Smooth muscle cell (in vitro differentiated cells): Measurements from ENCODE around the gene ZNF705A. TPM values are rescaled to one million over a fixed set of nuclear protein-coding genes. Genes with fewer than 3 reads are reported as not detected.
"Not testable (repeated sequence)": the region's sequence is repeated elsewhere in the genome, so short reads cannot be mapped to it uniquely, and the experiment has no call there.

Source experiments
- DNase-seq: peaks from one replicate; lab custom pipeline; 2025; ENCODE audit not compliant: unreplicated experiment; lab: John Stamatoyannopoulos, UW
- H2AFZ ChIP-seq: fragments of 200-600 bp; sonication (generic); 2 replicates; pipeline ENCODE4 v1.6.0; 2016; ENCODE audit warnings: antibody characterized with exemption, low read depth, mild to moderate bottlenecking
- H3F3A ChIP-seq: fragments of 200-600 bp; sonication (generic); 2 replicates; pipeline ENCODE4 v1.6.0; 2017; ENCODE audit warnings: antibody characterized with exemption, low read depth
- H3K27ac ChIP-seq: fragments of 200-600 bp; sonication (generic); 2 replicates; pipeline ENCODE4 v1.5.1; 2016; ENCODE audit warnings: low read depth, mild to moderate bottlenecking
- H3K27me3 ChIP-seq: fragments of 200-600 bp; sonication (generic); 2 replicates; pipeline ENCODE4 v1.6.1; 2016; ENCODE audit warnings: low read depth, mild to moderate bottlenecking
- H3K36me3 ChIP-seq: fragments of 200-600 bp; sonication (generic); 2 replicates; pipeline ENCODE4 v1.5.1; 2016; ENCODE audit warnings: low read depth
- H3K4me1 ChIP-seq: fragments of 200-600 bp; sonication (generic); 2 replicates; pipeline ENCODE4 v1.5.1; 2016; ENCODE audit warnings: low read depth
- H3K4me2 ChIP-seq: fragments of 200-600 bp; sonication (generic); 2 replicates; pipeline ENCODE4 v1.6.0; 2016; ENCODE audit warnings: mild to moderate bottlenecking
- H3K4me3 ChIP-seq: fragments of 200-600 bp; sonication (generic); 2 replicates; pipeline ENCODE4 v1.5.1; 2016; ENCODE audit warnings: mild to moderate bottlenecking
- H3K79me2 ChIP-seq: fragments of 200-600 bp; sonication (generic); 2 replicates; pipeline ENCODE4 v1.6.0; 2016; ENCODE audit warnings: low read depth, mild to moderate bottlenecking
- H3K9ac ChIP-seq: fragments of 200-600 bp; sonication (generic); 2 replicates; pipeline ENCODE4 v1.6.0; 2016; ENCODE audit warnings: low read depth
- H3K9me3 ChIP-seq: fragments of 200-600 bp; sonication (generic); replicated peaks from 2 replicates; pipeline ENCODE4 v1.5.1; 2016; ENCODE audit warnings: low read depth
- H4K20me1 ChIP-seq: fragments of 200-600 bp; sonication (generic); 2 replicates; pipeline ENCODE4 v1.6.0; 2016; ENCODE audit warnings: low read depth
- WGBS: methylation state at CpG from one replicate; pipeline ENCODE4 v1.1.7; 2016; ENCODE audit warnings: low lambda C conversion rate; 5-methylcytosine and 5-hydroxymethylcytosine counted together
- polyA plus RNA-seq: library from polyadenylated mRNA; unstranded; fragments of >200 nt; fragmentation: Nextera tagmentation; extraction: Ambion mirVana; gene quantifications from 2 replicates; pipeline ENCODE4 v1.2.1, GENCODE V29; 2016
- total RNA-seq: library from RNA; depleted of rRNA; stranded (reverse); fragments of >200 nt; gene quantifications from 2 replicates; pipeline ENCODE4 v1.2.3, GENCODE V29; 2014
- TF ChIP-seq, protein P1 (sequence below): fragments of 200-600 bp; sonication (generic); IDR thresholded peaks from 2 replicates; pipeline ENCODE4 v1.5.1; 2017; ENCODE audit warnings: borderline replicate concordance, mild to moderate bottlenecking, antibody characterized with exemption; ENCODE audit not compliant: insufficient read depth, poor library complexity, severe bottlenecking

ZNF705A gene
- total and polyA plus RNA-seq, 2 experiments from 2014 or later = 0.04 TPM; not detected in 1

DNA sequence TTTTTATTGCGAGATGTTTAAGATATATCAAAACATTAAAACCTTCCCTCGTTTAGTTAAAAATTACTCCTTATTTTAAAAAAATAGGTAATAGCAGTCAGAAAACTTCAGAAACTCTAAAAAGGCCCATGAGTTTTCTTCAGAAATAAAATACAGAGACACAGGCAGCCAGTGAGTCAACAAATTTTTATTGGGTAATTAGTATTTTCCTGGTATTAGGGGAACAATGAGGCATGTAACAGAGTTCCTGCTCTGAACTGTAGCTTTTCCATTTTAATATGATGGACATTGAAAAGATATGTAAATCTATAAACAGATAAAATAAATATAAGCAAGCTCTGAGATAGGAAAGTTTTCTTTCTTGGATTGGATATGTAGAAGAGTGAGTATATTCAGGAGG lies 399 bp upstream of the ZNF705A start:
- Histone ChIP-seq H3K4me1 (peaks cover 15% of the 10 kb centered on the region), H3K27me3 (no peaks in the 10 kb centered on the region), H3K36me3 (no peaks in the 10 kb centered on the region), H3K4me3 (no peak overlapping the region), H3K9ac (peak overlapping the region; percentile 77), H3K79me2 (no peaks in the 10 kb centered on the region), H3K27ac (peak overlapping the region; percentile 94), H3F3A (no peaks in the 10 kb centered on the region), H3K4me2 (peak overlapping the region; percentile 58), H3K9me3 (no peaks in the 10 kb centered on the region), H2AFZ (peak overlapping the region; percentile 64), H4K20me1 (no peaks in the 10 kb centered on the region)
- 90% methylated on average over 2 of the region's 2 CpGs for WGBS
- TF ChIP-seq, protein P1, sequence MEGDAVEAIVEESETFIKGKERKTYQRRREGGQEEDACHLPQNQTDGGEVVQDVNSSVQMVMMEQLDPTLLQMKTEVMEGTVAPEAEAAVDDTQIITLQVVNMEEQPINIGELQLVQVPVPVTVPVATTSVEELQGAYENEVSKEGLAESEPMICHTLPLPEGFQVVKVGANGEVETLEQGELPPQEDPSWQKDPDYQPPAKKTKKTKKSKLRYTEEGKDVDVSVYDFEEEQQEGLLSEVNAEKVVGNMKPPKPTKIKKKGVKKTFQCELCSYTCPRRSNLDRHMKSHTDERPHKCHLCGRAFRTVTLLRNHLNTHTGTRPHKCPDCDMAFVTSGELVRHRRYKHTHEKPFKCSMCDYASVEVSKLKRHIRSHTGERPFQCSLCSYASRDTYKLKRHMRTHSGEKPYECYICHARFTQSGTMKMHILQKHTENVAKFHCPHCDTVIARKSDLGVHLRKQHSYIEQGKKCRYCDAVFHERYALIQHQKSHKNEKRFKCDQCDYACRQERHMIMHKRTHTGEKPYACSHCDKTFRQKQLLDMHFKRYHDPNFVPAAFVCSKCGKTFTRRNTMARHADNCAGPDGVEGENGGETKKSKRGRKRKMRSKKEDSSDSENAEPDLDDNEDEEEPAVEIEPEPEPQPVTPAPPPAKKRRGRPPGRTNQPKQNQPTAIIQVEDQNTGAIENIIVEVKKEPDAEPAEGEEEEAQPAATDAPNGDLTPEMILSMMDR = no peak
- no peak for DNase-seq

- Histone ChIP-seq H3K27ac (peak overlapping the region; percentile 94), H3K9me3 (no peaks in the 10 kb centered on the region), H3K4me1 (peaks cover 15% of the 10 kb centered on the region), H3K36me3 (no peaks in the 10 kb centered on the region), H3K79me2 (no peaks in the 10 kb centered on the region), H3F3A (no peaks in the 10 kb centered on the region), H4K20me1 (no peaks in the 10 kb centered on the region), H3K27me3 (no peaks in the 10 kb centered on the region), H3K4me3 (no peak overlapping the region), H2AFZ (peak overlapping the region; percentile 64), H3K9ac (peak overlapping the region; percentile 63), H3K4me2 (peak overlapping the region; percentile 58)
- DNase-seq = no peak
- TF ChIP-seq, protein P1 = no peak
Observed at GRCh38 chr12:8157484-8158198, 826 bp downstream of the ZNF705A start.

- H3K4me3 ChIP-seq, H2AFZ ChIP-seq, H3K27ac ChIP-seq, H3K79me2 ChIP-seq, H3K4me1 ChIP-seq, H3F3A ChIP-seq, H3K9me3 ChIP-seq, H3K36me3 ChIP-seq, H3K4me2 ChIP-seq, H3K27me3 ChIP-seq, H4K20me1 ChIP-seq, H3K9ac ChIP-seq, DNase-seq: not testable (repeated sequence)
- 92% methylated on average over 2 of the region's 2 CpGs for WGBS
Observed at GRCh38 chr12:8172911-8173310, 16.1 kb downstream of the ZNF705A start.

GRCh38 chr12:8179989-8180585 lies 23.3 kb downstream of the ZNF705A start:
- Histone ChIP-seq H3K9ac (peak overlapping the region; percentile 51), H3K4me3 (peak overlapping the region; percentile 78), H2AFZ (peak overlapping the region; percentile 90), H3K4me2 (peak overlapping the region; percentile 84)
- H3K4me1 ChIP-seq, H3K79me2 ChIP-seq, H3K36me3 ChIP-seq, H3K27ac ChIP-seq, H3F3A ChIP-seq, H3K27me3 ChIP-seq, H3K9me3 ChIP-seq, H4K20me1 ChIP-seq: not testable (repeated sequence)
- 1% methylated on average over 31 of the region's 43 CpGs for WGBS
- peak; percentile 33 for DNase-seq
- TF ChIP-seq, protein P1 = peak; percentile 61

GRCh38 chr12:8181271-8181670 lies 24.5 kb downstream of the ZNF705A start:
- not testable (repeated sequence) for H3K9me3 ChIP-seq, H3K9ac ChIP-seq, H2AFZ ChIP-seq, H3K27me3 ChIP-seq, H3K4me1 ChIP-seq, H3F3A ChIP-seq, DNase-seq, H3K4me2 ChIP-seq, H3K79me2 ChIP-seq, H3K36me3 ChIP-seq, H3K4me3 ChIP-seq, H4K20me1 ChIP-seq, H3K27ac ChIP-seq

GRCh38 chr12:8182923-8183322 lies 26.1 kb downstream of the ZNF705A start:
- not testable (repeated sequence) for H3K79me2 ChIP-seq
- 96% methylated on average over 7 of the region's 7 CpGs for WGBS

More at GRCh38 chr12:8182923-8183322, 26.1 kb downstream of the ZNF705A start:
- H3K4me3 ChIP-seq, H3K27me3 ChIP-seq, H2AFZ ChIP-seq, H3F3A ChIP-seq, H3K4me2 ChIP-seq, H3K9me3 ChIP-seq, H3K27ac ChIP-seq, H3K36me3 ChIP-seq, H3K4me1 ChIP-seq, H3K9ac ChIP-seq, DNase-seq, H4K20me1 ChIP-seq: not testable (repeated sequence)
